HG03558 (cell line): ENCODE data around the gene DISP1.
"Not testable (repeated sequence)": the region's sequence is repeated elsewhere in the genome, so short reads cannot be mapped to it uniquely, and the experiment has no call there.

Experiments used
- ATAC-seq: cut with Tn5 transposase; IDR thresholded peaks from one replicate; pipeline ENCODE4 v1.9.1; 2021; ENCODE audit warnings: moderate number of reproducible peaks; ENCODE audit not compliant: unreplicated experiment; ENCODE audit errors: extremely low read depth

The DISP1 gene

GRCh38 chr1:222794656-222795474, 20.0 kb upstream of the DISP1 start:
- ATAC-seq: no peak

GRCh38 chr1:222798116-222798515, 16.7 kb upstream of the DISP1 start:
- ATAC-seq: no peak

GRCh38 chr1:222798975-222799374, 15.9 kb upstream of the DISP1 start:
- ATAC-seq: no peak

GRCh38 chr1:222801067-222801466, 13.8 kb upstream of the DISP1 start:
- no peak for ATAC-seq

- ATAC-seq: no peak
Measured at GRCh38 chr1:222811671-222812070, 3.2 kb upstream of the DISP1 start.

- no peak for ATAC-seq
Measured at GRCh38 chr1:222813866-222814535, 838 bp upstream of the DISP1 start.

GRCh38 chr1:222815440-222815765, 564 bp downstream of the DISP1 start:
- no peak for ATAC-seq

- ATAC-seq: no peak
Measured at GRCh38 chr1:222817529-222817928, 2.7 kb downstream of the DISP1 start.

- no peak for ATAC-seq
Measured at GRCh38 chr1:222818171-222818570, 3.3 kb downstream of the DISP1 start.

GRCh38 chr1:222820171-222820712, 5.4 kb downstream of the DISP1 start:
- ATAC-seq: no peak

GRCh38 chr1:222821239-222821638, 6.4 kb downstream of the DISP1 start:
- no peak for ATAC-seq

- no peak for ATAC-seq
Measured at GRCh38 chr1:222823695-222824094, 8.9 kb downstream of the DISP1 start.

- ATAC-seq: no peak
Measured at GRCh38 chr1:222824641-222825040, 9.8 kb downstream of the DISP1 start.

GRCh38 chr1:222828939-222829338, 14.1 kb downstream of the DISP1 start:
- ATAC-seq: no peak

- no peak for ATAC-seq
Measured at GRCh38 chr1:222829868-222830267, 15.0 kb downstream of the DISP1 start.

- no peak for ATAC-seq
Measured at GRCh38 chr1:222833356-222833876, 18.6 kb downstream of the DISP1 start.

GRCh38 chr1:222843469-222844410, 28.9 kb downstream of the DISP1 start:
- ATAC-seq: no peak

- ATAC-seq: no peak
Measured at GRCh38 chr1:222844411-222844779, 29.6 kb downstream of the DISP1 start.

GRCh38 chr1:222845763-222846162, 30.9 kb downstream of the DISP1 start:
- no peak for ATAC-seq

GRCh38 chr1:222850550-222850949, 35.7 kb downstream of the DISP1 start:
- not testable (repeated sequence) for ATAC-seq
